ENCODE data around the gene MRPL47.

MRPL47 gene

GRCh38 chr3:179589143-179589542 lies 15.3 kb downstream of the MRPL47 start:
- DNase-seq = no peak

- DNase-seq = no peak
These were observed 23.4 kb downstream of the MRPL47 start for GRCh38 chr3:179580992-179581391.

GRCh38 chr3:179565496-179565895 lies 38.9 kb downstream of the MRPL47 start:
- no peak for DNase-seq

GRCh38 chr3:179563271-179563783 lies 41.1 kb downstream of the MRPL47 start:
- DNase-seq = peak; percentile 17

- peak; percentile 95 for DNase-seq
These were observed 41.7 kb downstream of the MRPL47 start, which contains the start of gene ACTL6A for GRCh38 chr3:179562591-179563270. TSS of gene ACTL6A (plus strand) at chr3:179562926. CDS start at chr3:179563093, 167 bp downstream.

GRCh38 chr3:179560791-179561190 lies 43.6 kb downstream of the MRPL47 start:
- DNase-seq = no peak

GRCh38 chr3:179558742-179559364 lies 45.6 kb downstream of the MRPL47 start:
- peak; percentile 9 for DNase-seq

GRCh38 chr3:179551349-179552105 lies 52.9 kb downstream of the MRPL47 start:
- DNase-seq = no peak

GRCh38 chr3:179546814-179547241 lies 57.6 kb downstream of the MRPL47 start:
- no peak for DNase-seq

- no peak for DNase-seq
These were observed 59.3 kb downstream of the MRPL47 start for GRCh38 chr3:179544981-179545645.

GRCh38 chr3:179542375-179542774 lies 62.1 kb downstream of the MRPL47 start:
- no peak for DNase-seq

- DNase-seq = no peak
These were observed 62.8 kb downstream of the MRPL47 start for GRCh38 chr3:179541596-179541995.

- DNase-seq = no peak
These were observed 63.3 kb downstream of the MRPL47 start for GRCh38 chr3:179541094-179541493.

Measured in NCI-H510A (cell line).